Esophagus muscularis mucosa (tissue), 3 donors: ENCODE results near the gene MOBP.

ENCODE experiments used
- CTCF ChIP-seq, 3 experiments: fragments of 200-600 bp in 2 of 3; fragments of 450-650 bp in 1 of 3; sonication (generic) in 2 of 3; IDR thresholded peaks; one replicate each; pipeline ENCODE4 v1.5.1; 2017 to 2019; ENCODE audit warnings: antibody characterized with exemption in 3 of 3, mild to moderate bottlenecking in 2 of 3, moderate library complexity in 1 of 3
- POLR2AphosphoS5 ChIP-seq, 2 donors: sonication (generic); formaldehyde crosslinking; IDR thresholded peaks; one replicate each; pipeline ENCODE4 v1.6.1; 2017; ENCODE audit warnings: antibody characterized with exemption in 2 of 2

- TF ChIP-seq POLR2AphosphoS5 (IDR thresholded peaks at IDR 0.05) (no peak), CTCF (IDR thresholded peaks at IDR 0.05) (no peak)
These were observed 35.1 kb upstream of the MOBP start for GRCh38 chr3:39432342-39432741.
